Calu3 (cell line): ENCODE measurements around the gene SDK2. TPM values are rescaled to one million over a fixed set of nuclear protein-coding genes. Genes with fewer than 3 reads are reported as not detected.

Source experiments
- BruUV-seq: library from RNA; stranded (reverse); fragments of 400-500 nt; replicated peaks from 2 replicates; lab custom pipeline; 2021; lab: Mats Ljungman, UMichigan
- CTCF ChIA-PET: fragments of 300-600 bp; sonication (Branson Sonifier 250); formaldehyde crosslinking; loops from one replicate; lab custom pipeline; 2022; ENCODE audit warnings: antibody characterized with exemption; lab: Charles Lee
- DNase-seq: peaks from one replicate; pipeline ENCODE4 v3.0.0; 2022
- H3K27ac Mint-ChIP-seq: one replicate; pipeline ENCODE4 v1.8.0; 2022; ENCODE audit warnings: mixed read lengths; ENCODE audit not compliant: unreplicated experiment
- H3K27me3 Mint-ChIP-seq: one replicate; pipeline ENCODE4 v1.8.0; 2022; ENCODE audit warnings: mixed read lengths; ENCODE audit not compliant: unreplicated experiment
- H3K36me3 Mint-ChIP-seq: one replicate; pipeline ENCODE4 v1.8.0; 2022; ENCODE audit warnings: mild to moderate bottlenecking, moderate library complexity, mixed read lengths; ENCODE audit not compliant: insufficient read depth, unreplicated experiment
- H3K4me1 Mint-ChIP-seq: one replicate; pipeline ENCODE4 v1.8.0; 2022; ENCODE audit warnings: mild to moderate bottlenecking, low read depth, mixed read lengths; ENCODE audit not compliant: unreplicated experiment
- H3K4me3 Mint-ChIP-seq: one replicate; pipeline ENCODE4 v1.8.0; 2022; ENCODE audit warnings: mild to moderate bottlenecking, low read depth, moderate library complexity, mixed read lengths; ENCODE audit not compliant: unreplicated experiment
- H3K9me3 Mint-ChIP-seq: one replicate; pipeline ENCODE4 v1.8.0; 2022; ENCODE audit warnings: low read depth, mixed read lengths; ENCODE audit not compliant: unreplicated experiment
- CTCF ChIP-seq: fragments of 200-600 bp; IDR thresholded peaks from one replicate; pipeline ENCODE4 v1.8.0; 2022; ENCODE audit warnings: antibody characterized with exemption; ENCODE audit not compliant: unreplicated experiment
- intact Hi-C: fragments of 100-400 bp; cut with micrococcal nuclease; formaldehyde crosslinking; loops from one replicate; pipeline ENCODE4 v1.10.0; 2022; ENCODE audit not compliant: unreplicated experiment
- total RNA-seq: library from RNA; stranded (reverse); gene quantifications from 2 replicates; pipeline ENCODE4 v1.2.3, GENCODE V29; 2022

SDK2 gene
- total RNA-seq, 1 experiment from 2014 or later: not detected

GRCh38 chr17:73551759-73552158, 92.5 kb downstream of the SDK2 start:
- intact Hi-C loops: no loop called here
- no peaks in the 10 kb centered on the region for H3K36me3 Mint-ChIP-seq
- BruUV-seq: no TSS peak
- H3K27me3 Mint-ChIP-seq: peaks cover 85% of the 10 kb centered on the region
- no peak overlapping the region for H3K4me3 Mint-ChIP-seq
- CTCF ChIA-PET: no interaction called here
- DNase-seq: no peak
- H3K27ac Mint-ChIP-seq: no peak overlapping the region
- H3K4me1 Mint-ChIP-seq: no peaks in the 10 kb centered on the region
- no peaks in the 10 kb centered on the region for H3K9me3 Mint-ChIP-seq
- no peak for TF ChIP-seq CTCF

- BruUV-seq: no TSS peak
- Mint-ChIP-seq H3K4me1 (no peaks in the 10 kb centered on the region), H3K27ac (no peak overlapping the region), H3K9me3 (no peaks in the 10 kb centered on the region), H3K27me3 (peaks cover 79% of the 10 kb centered on the region), H3K4me3 (no peak overlapping the region), H3K36me3 (no peaks in the 10 kb centered on the region)
- intact Hi-C loops: no loop called here
- TF ChIP-seq CTCF: no peak
- no peak for DNase-seq
- CTCF ChIA-PET: no interaction called here
These were observed 93.1 kb downstream of the SDK2 start for GRCh38 chr17:73551144-73551543.

- Mint-ChIP-seq H3K27ac (no peak overlapping the region), H3K27me3 (peaks cover 77% of the 10 kb centered on the region), H3K9me3 (no peaks in the 10 kb centered on the region), H3K4me1 (no peaks in the 10 kb centered on the region), H3K4me3 (no peak overlapping the region), H3K36me3 (no peaks in the 10 kb centered on the region)
- TF ChIP-seq CTCF: no peak
- CTCF ChIA-PET: no interaction called here
- no TSS peak for BruUV-seq
- intact Hi-C loops: no loop called here
- DNase-seq: no peak
These were observed 93.7 kb downstream of the SDK2 start for GRCh38 chr17:73550556-73550955.

GRCh38 chr17:73549841-73550430, 94.3 kb downstream of the SDK2 start:
- H3K36me3 Mint-ChIP-seq: no peaks in the 10 kb centered on the region
- H3K9me3 Mint-ChIP-seq: no peaks in the 10 kb centered on the region
- TF ChIP-seq CTCF: no peak
- H3K4me3 Mint-ChIP-seq: no peak overlapping the region
- DNase-seq: no peak
- H3K27me3 Mint-ChIP-seq: peaks cover 77% of the 10 kb centered on the region
- no TSS peak for BruUV-seq
- CTCF ChIA-PET: interaction anchor here (0.7 kb wide), 1 partner anchor 336 kb away, joined by 5 read pairs; no protein-coding TSS in a partner anchor
- intact Hi-C loops: no loop called here
- H3K4me1 Mint-ChIP-seq: no peaks in the 10 kb centered on the region
- H3K27ac Mint-ChIP-seq: no peak overlapping the region
